Neural cell (in vitro differentiated cells): ENCODE results near the gene ULK3. TPM values are rescaled to one million over a fixed set of nuclear protein-coding genes. Genes with fewer than 3 reads are reported as not detected.

Experiments
- H2AFZ ChIP-seq: fragments of 200-600, 300-800 bp; sonication (generic), shearing (Covaris generic); 2 replicates; pipeline ENCODE4 v1.6.0; 2014; ENCODE audit warnings: low read depth, mild to moderate bottlenecking, antibody characterized with exemption, low read length, moderate library complexity
- H3F3A ChIP-seq: fragments of 200-600 bp; shearing (Covaris generic); 2 replicates; pipeline ENCODE4 v1.6.1; 2016; ENCODE audit warnings: mild to moderate bottlenecking, moderate library complexity, mixed read lengths, antibody characterized with exemption, low read length; ENCODE audit not compliant: insufficient read depth, poor library complexity, severe bottlenecking
- H3K27ac ChIP-seq: fragments of 200-600, 300-800 bp; sonication (generic), shearing (Covaris generic); 2 replicates; pipeline ENCODE4 v1.5.1; 2014; ENCODE audit warnings: mild to moderate bottlenecking, low read length, moderate library complexity
- H3K27me3 ChIP-seq: fragments of 300-800, 200-600 bp; sonication (generic), shearing (Covaris generic); 2 replicates; pipeline ENCODE4 v1.6.0; 2014; ENCODE audit warnings: mild to moderate bottlenecking, low read depth, low read length, moderate library complexity; ENCODE audit not compliant: insufficient read depth
- H3K36me3 ChIP-seq: fragments of 300-800, 200-600 bp; sonication (generic), shearing (Covaris generic); 2 replicates; pipeline ENCODE4 v1.5.1; 2014; ENCODE audit warnings: mild to moderate bottlenecking, antibody characterized with exemption, low read length, moderate library complexity; ENCODE audit not compliant: insufficient read depth
- H3K4me2 ChIP-seq: fragments of 300-800, 200-600 bp; sonication (generic), shearing (Covaris generic); 2 replicates; pipeline ENCODE4 v1.6.0; 2014; ENCODE audit warnings: mild to moderate bottlenecking, low read length
- H3K4me3 ChIP-seq: fragments of 300-800, 200-600 bp; sonication (generic), shearing (Covaris generic); 2 replicates; pipeline ENCODE4 v1.5.1; 2014; ENCODE audit warnings: mild to moderate bottlenecking, low read length, moderate library complexity
- H3K79me2 ChIP-seq: fragments of 200-600 bp; shearing (Covaris generic); replicated peaks from 2 replicates; pipeline ENCODE4 v1.6.0; 2014; ENCODE audit warnings: mild to moderate bottlenecking, low read length, moderate library complexity; ENCODE audit not compliant: insufficient read depth
- H3K9ac ChIP-seq: fragments of 300-800, 200-600 bp; sonication (generic), shearing (Covaris generic); 2 replicates; pipeline ENCODE4 v1.6.1; 2016; ENCODE audit warnings: mild to moderate bottlenecking, low read length, mixed read lengths
- H3K9me2 ChIP-seq: fragments of 200-600 bp; shearing (Covaris generic); 2 replicates; pipeline ENCODE4 v1.6.1; 2016; ENCODE audit warnings: mild to moderate bottlenecking, low read length, mixed read lengths; ENCODE audit not compliant: insufficient read depth
- H3K9me3 ChIP-seq: fragments of 200-600, 300-800 bp; sonication (generic), shearing (Covaris generic); 2 replicates; pipeline ENCODE4 v1.6.1; 2016; ENCODE audit warnings: mild to moderate bottlenecking, mixed run types, low read length, moderate library complexity, mixed read lengths
- H4K20me1 ChIP-seq: fragments of 200-600 bp; shearing (Covaris generic); 2 replicates; pipeline ENCODE4 v1.6.1; 2016; ENCODE audit warnings: mild to moderate bottlenecking, mixed run types; ENCODE audit not compliant: insufficient read depth
- CTCF ChIP-seq: fragments of 450-650 bp; IDR thresholded peaks from 2 replicates; pipeline ENCODE4 v1.5.1; 2014; ENCODE audit warnings: antibody characterized with exemption, mild to moderate bottlenecking, moderate library complexity; ENCODE audit not compliant: poor library complexity, severe bottlenecking
- EP300 ChIP-seq: fragments of 450-650 bp; conservative IDR thresholded peaks from 2 replicates; pipeline ENCODE4 v1.6.1; 2014; ENCODE audit warnings: antibody characterized with exemption, mild to moderate bottlenecking, moderate library complexity; ENCODE audit not compliant: poor library complexity, severe bottlenecking
- EZH2 ChIP-seq: fragments of 200-600, 300-800 bp; shearing (Covaris generic), sonication (generic); IDR thresholded peaks from 2 replicates; pipeline ENCODE4 v1.6.1; 2014; ENCODE audit warnings: antibody characterized with exemption, low read length, borderline replicate concordance, mild to moderate bottlenecking; ENCODE audit not compliant: insufficient read depth, poor library complexity, severe bottlenecking
- MXI1 ChIP-seq: fragments of 450-650 bp; conservative IDR thresholded peaks from 2 replicates; pipeline ENCODE4 v1.6.1; 2014; ENCODE audit warnings: antibody characterized with exemption, mild to moderate bottlenecking; ENCODE audit not compliant: poor library complexity, severe bottlenecking
- POLR2AphosphoS5 ChIP-seq: IDR thresholded peaks from 2 replicates; pipeline ENCODE4 v1.6.1; 2012
- RAD21 ChIP-seq: fragments of 450-650 bp; conservative IDR thresholded peaks from 2 replicates; pipeline ENCODE4 v1.6.1; 2014; ENCODE audit warnings: antibody characterized with exemption, mild to moderate bottlenecking, moderate library complexity
- SMC3 ChIP-seq: fragments of 450-650 bp; conservative IDR thresholded peaks from 2 replicates; pipeline ENCODE4 v1.6.1; 2014; ENCODE audit warnings: antibody characterized with exemption, mild to moderate bottlenecking, moderate library complexity; ENCODE audit not compliant: poor library complexity
- TAF1 ChIP-seq: IDR thresholded peaks from 2 replicates; pipeline ENCODE4 v1.6.1; 2012; ENCODE audit warnings: low read depth
- polyA plus RNA-seq: library from polyadenylated mRNA; depleted of rRNA; stranded (reverse); fragments of >200 nt; gene quantifications from 2 replicates; pipeline ENCODE4 v1.2.3, GENCODE V29; 2014
- TF ChIP-seq, protein P1 (sequence below): IDR thresholded peaks from 2 replicates; pipeline ENCODE4 v1.6.1; 2012; ENCODE audit warnings: borderline replicate concordance

ULK3 gene
- polyA plus RNA-seq, 1 donor from 2014 or later, result 193 TPM

DNA sequence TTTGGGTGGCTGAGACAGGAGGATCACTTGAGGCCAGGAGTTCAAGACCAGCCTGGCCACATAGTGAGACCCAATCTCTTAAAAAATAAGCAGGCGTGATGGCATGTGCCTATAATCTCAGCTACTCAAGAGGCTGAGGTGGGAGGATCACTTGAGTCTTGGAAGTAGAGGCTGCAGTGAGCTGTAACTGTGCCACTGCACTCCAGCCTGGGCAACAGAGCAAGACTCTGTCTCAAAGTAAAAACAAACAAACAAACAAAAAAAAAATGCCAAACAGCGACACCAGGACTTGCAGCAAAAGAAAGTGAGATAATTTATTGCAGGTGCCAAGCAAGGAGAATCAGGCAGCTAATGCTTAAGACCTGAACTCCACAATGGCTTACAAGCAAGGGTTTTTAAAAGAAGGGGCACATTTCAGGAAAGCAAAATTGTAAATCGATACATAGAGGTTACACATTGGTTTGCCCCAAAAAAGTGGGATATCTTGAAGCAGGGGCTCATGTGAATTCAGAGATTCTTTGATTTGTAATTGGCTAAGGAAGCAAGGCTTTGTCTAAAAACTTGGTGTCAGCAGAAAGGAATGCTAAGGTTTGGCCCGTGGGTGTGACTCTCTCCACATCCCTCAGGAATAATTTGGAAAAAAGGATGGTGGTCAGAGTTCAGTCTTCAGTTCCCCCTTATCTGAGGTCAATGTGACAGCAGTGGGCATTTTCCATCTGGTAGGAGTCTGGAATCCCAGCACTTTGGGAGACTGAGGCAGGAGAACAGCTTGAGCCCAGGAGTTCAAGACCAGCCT, 41.7 kb upstream of the ULK3 start:
- Histone ChIP-seq H3K9me2 (no peaks in the 10 kb centered on the region), H3K4me2 (no peak overlapping the region), H3K27me3 (no peaks in the 10 kb centered on the region), H3K27ac (no peak overlapping the region), H3F3A (no peaks in the 10 kb centered on the region), H2AFZ (no peak overlapping the region), H3K9me3 (no peaks in the 10 kb centered on the region), H4K20me1 (no peaks in the 10 kb centered on the region), H3K79me2 (no peaks in the 10 kb centered on the region), H3K9ac (no peak overlapping the region), H3K36me3 (no peaks in the 10 kb centered on the region), H3K4me3 (no peak overlapping the region)
- TF ChIP-seq EP300 (no peak), SMC3 (no peak), POLR2AphosphoS5 (no peak), EZH2 (no peak), MXI1 (no peak), CTCF (no peak), RAD21 (no peak), TAF1 (no peak)
- TF ChIP-seq, protein P1, sequence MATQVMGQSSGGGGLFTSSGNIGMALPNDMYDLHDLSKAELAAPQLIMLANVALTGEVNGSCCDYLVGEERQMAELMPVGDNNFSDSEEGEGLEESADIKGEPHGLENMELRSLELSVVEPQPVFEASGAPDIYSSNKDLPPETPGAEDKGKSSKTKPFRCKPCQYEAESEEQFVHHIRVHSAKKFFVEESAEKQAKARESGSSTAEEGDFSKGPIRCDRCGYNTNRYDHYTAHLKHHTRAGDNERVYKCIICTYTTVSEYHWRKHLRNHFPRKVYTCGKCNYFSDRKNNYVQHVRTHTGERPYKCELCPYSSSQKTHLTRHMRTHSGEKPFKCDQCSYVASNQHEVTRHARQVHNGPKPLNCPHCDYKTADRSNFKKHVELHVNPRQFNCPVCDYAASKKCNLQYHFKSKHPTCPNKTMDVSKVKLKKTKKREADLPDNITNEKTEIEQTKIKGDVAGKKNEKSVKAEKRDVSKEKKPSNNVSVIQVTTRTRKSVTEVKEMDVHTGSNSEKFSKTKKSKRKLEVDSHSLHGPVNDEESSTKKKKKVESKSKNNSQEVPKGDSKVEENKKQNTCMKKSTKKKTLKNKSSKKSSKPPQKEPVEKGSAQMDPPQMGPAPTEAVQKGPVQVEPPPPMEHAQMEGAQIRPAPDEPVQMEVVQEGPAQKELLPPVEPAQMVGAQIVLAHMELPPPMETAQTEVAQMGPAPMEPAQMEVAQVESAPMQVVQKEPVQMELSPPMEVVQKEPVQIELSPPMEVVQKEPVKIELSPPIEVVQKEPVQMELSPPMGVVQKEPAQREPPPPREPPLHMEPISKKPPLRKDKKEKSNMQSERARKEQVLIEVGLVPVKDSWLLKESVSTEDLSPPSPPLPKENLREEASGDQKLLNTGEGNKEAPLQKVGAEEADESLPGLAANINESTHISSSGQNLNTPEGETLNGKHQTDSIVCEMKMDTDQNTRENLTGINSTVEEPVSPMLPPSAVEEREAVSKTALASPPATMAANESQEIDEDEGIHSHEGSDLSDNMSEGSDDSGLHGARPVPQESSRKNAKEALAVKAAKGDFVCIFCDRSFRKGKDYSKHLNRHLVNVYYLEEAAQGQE, result no peak

- H3K36me3 ChIP-seq, result no peaks in the 10 kb centered on the region
- H3K27ac ChIP-seq, result no peak overlapping the region
- no peaks in the 10 kb centered on the region for H3K27me3 ChIP-seq
- H3K9ac ChIP-seq, result no peak overlapping the region
- no peak overlapping the region for H2AFZ ChIP-seq
- no peaks in the 10 kb centered on the region for H3K9me3 ChIP-seq
- no peak overlapping the region for H3K4me3 ChIP-seq
- no peaks in the 10 kb centered on the region for H4K20me1 ChIP-seq
- no peaks in the 10 kb centered on the region for H3F3A ChIP-seq
- H3K79me2 ChIP-seq, result no peaks in the 10 kb centered on the region
- TF ChIP-seq TAF1 (no peak), SMC3 (no peak), EZH2 (no peak), EP300 (no peak), POLR2AphosphoS5 (no peak), RAD21 (no peak), MXI1 (no peak), CTCF (no peak)
- TF ChIP-seq, protein P1, result no peak
- no peak overlapping the region for H3K4me2 ChIP-seq
- H3K9me2 ChIP-seq, result no peaks in the 10 kb centered on the region
Measured at GRCh38 chr15:74882528-74882927, 39.6 kb upstream of the ULK3 start.
